Jurkat, Clone E6-1 (cell line): ENCODE data around the gene SLBP.

Source experiments
- DNase-seq: peaks from one replicate; pipeline ENCODE4 v3.0.0-alpha.2; 2011; ENCODE audit warnings: low read depth, low spot score
- H3K4me3 ChIP-seq: 2 replicates; pipeline ENCODE4 v1.5.1; 2011; ENCODE audit warnings: mild to moderate bottlenecking, low read length, control low read depth, moderate library complexity

Gene SLBP

GRCh38 chr4:1731180-1731579 is 19.1 kb upstream of the SLBP start:
- no peak overlapping the region for H3K4me3 ChIP-seq
- no peak for DNase-seq

DNA sequence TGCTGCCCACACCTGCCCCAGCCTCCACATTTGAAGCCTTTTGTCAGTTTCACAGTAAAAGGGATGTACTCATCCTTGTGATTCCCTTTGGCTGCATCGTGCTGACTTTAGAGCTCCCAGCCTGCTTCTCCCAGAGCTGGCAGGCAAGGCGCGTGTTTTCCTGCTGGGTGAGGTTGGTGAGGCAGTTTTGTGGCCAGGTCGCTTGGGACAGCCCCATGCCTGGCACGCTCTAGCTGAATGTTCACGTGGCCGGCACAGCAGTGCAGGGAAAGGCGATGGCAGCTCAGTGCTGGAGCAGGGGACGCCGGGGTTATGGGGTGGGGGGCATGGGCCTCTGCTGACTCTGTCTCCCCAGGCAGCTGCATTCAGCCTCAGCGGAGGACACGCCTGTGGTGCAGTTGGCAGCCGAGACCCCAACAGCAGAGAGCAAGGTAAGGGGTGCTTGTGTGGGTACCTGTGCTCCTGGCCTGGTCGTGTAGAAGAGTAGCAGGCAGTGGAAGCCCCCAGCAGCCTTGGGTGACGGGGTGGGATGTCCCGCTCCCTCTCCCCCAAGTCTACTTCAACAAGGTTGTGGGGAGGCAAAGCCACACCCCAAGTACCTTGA is 18.5 kb upstream of the SLBP start:
- no peak for DNase-seq
- no peak overlapping the region for H3K4me3 ChIP-seq

DNA sequence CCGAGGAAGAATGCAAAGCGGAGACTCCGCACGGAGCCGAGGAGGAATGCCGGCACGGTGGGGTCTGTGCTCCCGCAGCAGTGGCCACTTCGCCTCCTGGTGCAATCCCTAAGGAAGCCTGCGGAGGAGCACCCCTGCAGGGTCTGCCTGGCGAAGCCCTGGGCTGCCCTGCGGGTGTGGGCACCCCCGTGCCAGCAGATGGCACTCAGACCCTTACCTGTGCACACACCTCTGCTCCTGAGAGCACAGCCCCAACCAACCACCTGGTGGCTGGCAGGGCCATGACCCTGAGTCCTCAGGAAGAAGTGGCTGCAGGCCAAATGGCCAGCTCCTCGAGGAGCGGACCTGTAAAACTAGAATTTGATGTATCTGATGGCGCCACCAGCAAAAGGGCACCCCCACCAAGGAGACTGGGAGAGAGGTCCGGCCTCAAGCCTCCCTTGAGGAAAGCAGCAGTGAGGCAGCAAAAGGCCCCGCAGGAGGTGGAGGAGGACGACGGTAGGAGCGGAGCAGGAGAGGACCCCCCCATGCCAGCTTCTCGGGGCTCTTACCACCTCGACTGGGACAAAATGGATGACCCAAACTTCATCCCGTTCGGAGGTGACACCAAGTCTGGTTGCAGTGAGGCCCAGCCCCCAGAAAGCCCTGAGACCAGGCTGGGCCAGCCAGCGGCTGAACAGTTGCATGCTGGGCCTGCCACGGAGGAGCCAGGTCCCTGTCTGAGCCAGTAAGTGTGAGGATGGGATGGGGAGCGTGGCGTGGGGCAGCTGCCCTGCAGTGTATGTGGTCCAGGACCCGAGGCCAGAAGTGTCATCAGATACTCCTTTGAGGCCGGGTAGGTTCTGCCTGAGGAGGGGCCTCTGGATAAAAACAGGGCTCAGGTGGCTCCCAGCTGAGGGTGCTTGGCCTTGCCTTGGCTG is 16.2 kb upstream of the SLBP start:
- no peak overlapping the region for H3K4me3 ChIP-seq
- no peak for DNase-seq

DNA sequence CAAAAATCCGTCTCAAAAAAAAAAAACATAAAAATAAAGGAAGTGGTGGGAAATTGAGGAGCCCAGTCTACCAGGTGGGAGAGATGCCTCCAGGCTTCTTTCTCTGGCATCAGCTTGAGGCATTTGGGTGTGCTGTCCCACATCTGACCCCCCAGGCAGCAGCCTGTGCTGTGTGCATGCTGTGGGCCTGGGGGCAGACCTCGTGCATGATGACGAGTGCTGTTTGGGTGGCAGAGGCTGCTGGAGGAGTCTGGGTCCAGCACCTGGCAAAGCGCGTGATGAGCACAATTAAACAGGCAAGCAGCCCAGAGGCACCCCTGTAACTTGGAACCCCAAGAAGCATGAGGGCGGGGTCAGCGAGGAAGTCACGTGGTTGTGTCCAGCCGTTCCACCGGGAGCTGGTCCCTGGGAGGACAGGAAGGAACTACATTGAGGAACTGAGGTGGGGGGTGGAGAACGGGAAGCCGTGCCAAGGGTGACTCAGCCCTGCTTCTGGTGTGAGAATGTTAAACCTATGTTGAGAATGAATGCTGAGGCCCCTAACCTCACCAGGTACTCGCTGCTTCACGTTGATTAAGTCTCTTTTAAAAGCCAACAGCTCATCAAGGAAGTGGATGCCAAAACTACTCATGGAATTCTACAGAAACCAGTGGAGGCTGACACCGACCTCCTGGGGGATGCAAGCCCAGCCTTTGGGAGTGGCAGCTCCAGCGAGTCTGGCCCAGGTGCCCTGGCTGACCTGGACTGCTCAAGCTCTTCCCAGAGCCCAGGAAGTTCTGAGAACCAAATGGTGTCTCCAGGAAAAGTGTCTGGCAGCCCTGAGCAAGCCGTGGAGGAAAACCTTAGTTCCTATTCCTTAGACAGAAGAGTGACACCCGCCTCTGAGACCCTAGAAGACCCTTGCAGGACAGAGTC is 15.3 kb upstream of the SLBP start:
- H3K4me3 ChIP-seq, result no peak overlapping the region
- no peak for DNase-seq

DNA sequence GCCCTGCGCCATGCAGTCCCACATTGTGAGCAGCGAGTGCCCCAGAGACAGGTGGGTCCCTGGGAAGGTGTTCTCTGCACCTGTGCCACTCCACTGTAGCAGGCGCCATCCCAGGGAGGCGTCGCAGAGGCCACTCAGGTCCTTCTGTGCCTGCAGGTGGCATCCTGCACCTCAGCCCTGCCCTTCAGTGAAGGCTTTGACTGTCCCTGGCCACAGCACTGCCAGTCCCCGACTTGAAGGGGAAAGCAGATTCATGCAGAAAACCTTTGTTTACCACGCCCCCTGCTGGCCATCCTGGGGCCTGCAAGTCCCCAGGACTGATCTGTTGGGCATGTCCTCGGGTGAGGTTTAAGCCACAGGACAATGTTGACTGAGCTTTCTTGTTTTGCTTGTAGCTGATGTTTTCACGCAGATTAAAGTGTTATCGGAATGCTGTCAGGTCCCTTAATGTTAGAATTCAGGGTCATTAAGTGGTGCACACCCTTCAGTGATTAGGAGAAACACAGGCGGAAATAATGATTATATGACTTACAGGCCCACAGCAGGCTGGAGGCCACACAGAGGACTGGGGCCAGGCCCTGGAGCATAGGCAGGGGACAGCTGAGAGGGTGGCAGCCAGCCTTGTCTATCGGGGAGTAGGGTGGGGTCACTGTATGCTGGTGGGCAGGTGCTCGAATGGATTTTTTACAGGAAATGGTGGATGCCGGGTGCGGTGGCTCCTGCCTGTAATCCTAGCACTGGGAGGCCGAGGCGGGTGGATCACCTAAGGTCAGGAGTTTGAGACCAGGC is 14.2 kb upstream of the SLBP start:
- DNase-seq, result peak; percentile 79
- no peak overlapping the region for H3K4me3 ChIP-seq

DNA sequence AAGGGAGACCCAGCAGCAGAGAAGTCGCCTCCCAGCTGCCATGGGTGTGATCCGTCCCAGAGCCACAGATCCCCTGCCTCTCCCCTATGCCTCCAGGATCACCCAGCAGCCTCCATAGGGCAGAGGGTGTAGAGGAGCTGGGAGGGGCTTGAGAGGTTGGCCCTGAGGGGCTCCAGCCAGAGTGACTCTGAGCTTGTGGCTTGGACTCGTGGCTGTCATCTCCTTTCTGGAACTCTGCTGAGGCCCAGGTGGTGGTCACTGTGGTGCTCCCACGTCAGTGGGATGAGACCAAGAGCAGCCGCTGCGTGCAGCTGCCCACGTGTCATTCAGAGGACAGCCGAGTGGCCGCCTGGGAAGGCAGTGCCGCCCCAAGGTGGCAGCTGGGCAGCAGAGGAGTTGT is 13.4 kb upstream of the SLBP start:
- no peak for DNase-seq

GRCh38 chr4:1723131-1723801 is 11.1 kb upstream of the SLBP start:
- no peak for DNase-seq
- peak overlapping the region; percentile 91 for H3K4me3 ChIP-seq

More for the DNA sequence above, 13.4 kb upstream of the SLBP start:
- H3K4me3 ChIP-seq, result no peak overlapping the region

- DNase-seq, result no peak
- peak overlapping the region; percentile 91 for H3K4me3 ChIP-seq
These were observed 10.5 kb upstream of the SLBP start for GRCh38 chr4:1722551-1723118.

GRCh38 chr4:1721666-1722550 is 9.8 kb upstream of the SLBP start:
- H3K4me3 ChIP-seq, result peak overlapping the region; percentile 91
- DNase-seq, result no peak

- peak within 1 kb of the TSS; percentile 91 for H3K4me3 ChIP-seq
- peak; percentile 92 for DNase-seq
These were observed 9.0 kb upstream of the SLBP start, which contains the start of the genes TACC3 and TMEM129 for GRCh38 chr4:1721003-1721665. Gene TACC3, plus strand, starts transcription at chr4:1721521. Its CDS starts 1,901 bp downstream, at chr4:1723422. Gene TMEM129, minus strand, starts transcription at chr4:1721323. Its CDS starts 486 bp downstream, at chr4:1720837.

GRCh38 chr4:1720163-1720983 is 8.3 kb upstream of the SLBP start:
- no peak for DNase-seq
- peak overlapping the region; percentile 81 for H3K4me3 ChIP-seq

DNA sequence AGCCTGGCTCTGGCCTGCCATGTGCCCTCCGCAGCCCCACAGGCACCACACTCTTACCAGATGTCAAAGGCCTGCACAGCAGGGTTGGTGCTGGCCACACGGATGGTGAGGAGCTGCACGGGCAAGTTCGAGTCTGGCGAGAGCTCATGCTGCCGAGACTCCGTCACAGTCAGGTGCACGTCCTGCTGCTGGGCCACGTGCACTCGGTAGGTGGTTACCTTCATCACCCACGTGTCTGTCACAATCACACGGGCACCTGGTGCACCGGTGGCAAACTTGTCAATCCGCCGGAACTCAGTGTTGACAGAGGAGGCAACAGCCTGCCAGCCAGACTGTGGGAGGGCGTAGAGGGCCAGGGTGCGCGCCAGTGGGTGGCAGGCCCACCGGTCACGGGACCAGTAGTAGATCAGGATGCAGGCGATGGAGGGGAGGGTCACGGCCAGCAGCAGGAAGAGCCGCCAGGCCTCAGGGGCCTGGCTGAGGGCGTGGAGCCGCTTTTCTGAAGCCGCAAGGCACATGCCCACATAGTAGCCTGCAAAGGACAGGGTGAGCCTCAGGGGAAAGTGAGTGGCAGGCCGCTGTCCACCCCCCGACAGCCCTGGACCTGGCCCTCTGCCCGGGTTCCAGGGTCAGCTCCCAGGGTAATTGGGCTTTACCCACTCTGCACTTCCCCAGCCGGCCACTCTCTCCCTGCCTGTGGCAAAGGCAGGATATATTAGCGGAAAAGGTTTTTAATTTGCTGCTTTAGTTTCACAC is 6.2 kb upstream of the SLBP start:
- no peak for DNase-seq
- no peak overlapping the region for H3K4me3 ChIP-seq

DNA sequence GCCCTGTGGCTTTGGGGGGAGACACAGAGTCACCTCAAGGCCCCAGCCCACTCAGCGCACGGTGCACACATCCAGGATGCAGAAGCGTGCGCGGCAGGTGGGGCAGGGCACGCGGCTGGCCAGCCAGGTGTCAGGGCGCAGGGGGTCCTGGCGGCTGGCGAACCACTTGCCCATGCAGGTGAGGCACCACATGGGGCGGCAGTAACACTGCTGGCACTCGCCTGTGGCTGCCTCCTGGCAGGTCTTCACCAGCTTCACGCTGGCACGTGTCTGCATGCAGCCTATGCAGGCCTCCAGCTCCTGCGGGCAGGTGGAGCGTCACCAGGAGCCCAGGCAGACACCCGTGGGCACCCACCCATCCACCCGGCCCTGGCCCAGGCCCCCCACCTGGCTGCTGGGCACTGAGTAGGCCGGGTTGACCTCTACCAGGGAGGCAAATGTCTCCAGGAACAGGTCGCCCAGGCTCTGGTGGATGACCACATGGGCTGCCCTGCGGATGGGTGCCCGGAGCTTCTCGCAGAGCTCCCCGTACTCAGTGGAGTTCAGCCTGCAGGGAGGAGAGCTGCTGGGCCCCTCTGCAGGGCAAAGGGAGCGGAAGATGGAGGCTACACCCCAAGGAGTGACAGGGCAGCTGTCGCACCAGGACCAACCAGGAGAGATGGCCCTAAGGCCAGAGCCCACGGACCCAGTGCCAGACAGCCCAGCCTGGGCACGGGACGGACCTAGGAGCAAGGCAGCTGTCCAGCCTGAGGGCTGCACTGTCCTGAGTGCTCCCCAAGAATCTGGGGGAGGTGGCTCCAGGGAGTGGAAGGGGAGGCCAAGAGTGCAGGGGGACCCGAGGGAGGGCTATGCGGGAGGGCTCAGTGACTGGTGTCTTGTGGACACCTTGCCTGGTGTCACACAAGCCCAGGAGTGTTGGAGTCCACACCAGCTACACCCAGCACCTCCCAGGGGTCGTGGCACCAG is 5.3 kb upstream of the SLBP start:
- DNase-seq, result no peak
- H3K4me3 ChIP-seq, result no peak overlapping the region
